H1 (cell line): ENCODE results near the gene POLR3G. TPM values are rescaled to one million over a fixed set of nuclear protein-coding genes. Genes with fewer than 3 reads are reported as not detected.
A peak's percentile ranks its signal among the peaks of the same experiment; 100 is the strongest.

Experiments used
- CTCF ChIA-PET: fragments of 300-600 bp; sonication (Branson Sonifier 250); formaldehyde crosslinking; loops from one replicate; lab custom pipeline; 2021; ENCODE audit not compliant: partially characterized antibody; lab: Charles Lee
- POLR2A ChIA-PET: fragments of 300-600 bp; sonication (Branson Sonifier 250); formaldehyde crosslinking; loops from one replicate; lab custom pipeline; 2021; ENCODE audit warnings: inconsistent platforms; ENCODE audit not compliant: partially characterized antibody; lab: Charles Lee
- DNase-seq, 2 experiments: peaks; one replicate each; pipeline versions ENCODE4 v3.0.0 to v3.0.0-alpha.2; 2010 to 2022; ENCODE audit warnings: low spot score in 2 of 2, low read depth in 1 of 2, mixed read lengths in 1 of 2
- FAIRE-seq: peaks from 2 replicates; lab custom pipeline; 2011; peaks lifted over from hg19 to GRCh38; lab: Jason Lieb, UNC
- H2AFZ ChIP-seq: 2 replicates; pipeline ENCODE4 v1.8.1; 2012; ENCODE audit warnings: low read length, inconsistent platforms
- H2AK5ac ChIP-seq: 2 replicates; pipeline ENCODE4 v1.6.1; 2013; ENCODE audit warnings: low read depth, low read length
- H2BK120ac ChIP-seq: replicated peaks from 2 replicates; pipeline ENCODE3; 2013; ENCODE audit warnings: low read depth, low read length, inconsistent platforms
- H2BK12ac ChIP-seq: 2 replicates; pipeline ENCODE4 v1.6.1; 2013; ENCODE audit warnings: low read depth, low read length
- H2BK15ac ChIP-seq: 2 replicates; pipeline ENCODE4 v1.6.1; 2013; ENCODE audit warnings: low read length
- H2BK20ac ChIP-seq: 2 replicates; pipeline ENCODE4 v1.6.1; 2013; ENCODE audit warnings: low read length
- H2BK5ac ChIP-seq: 2 replicates; pipeline ENCODE4 v1.6.1; 2013; ENCODE audit warnings: low read depth, low read length
- H3K14ac ChIP-seq: 2 replicates; pipeline ENCODE4 v1.6.1; 2013; ENCODE audit warnings: inconsistent platforms; ENCODE audit not compliant: insufficient read length
- H3K18ac ChIP-seq: 2 replicates; pipeline ENCODE4 v1.6.1; 2013; ENCODE audit warnings: low read length; ENCODE audit errors: extremely low read depth
- H3K23ac ChIP-seq: 2 replicates; pipeline ENCODE4 v1.6.1; 2013; ENCODE audit warnings: inconsistent platforms; ENCODE audit not compliant: insufficient read length
- H3K23me2 ChIP-seq: 2 replicates; pipeline ENCODE4 v1.6.1; 2013; ENCODE audit warnings: low read depth, low read length
- H3K27ac ChIP-seq: 2 replicates; pipeline ENCODE4 v1.6.1; 2011; ENCODE audit warnings: low read depth, low read length, inconsistent platforms
- H3K27me3 ChIP-seq, 4 experiments: replicated peaks in 1 of 4; 1 replicate in 1 of 4; 2 replicates in 3 of 4; pipeline versions ENCODE4 v1.6.1 to v1.8.1; 2011 to 2013; ENCODE audit warnings: low read length in 3 of 4, mild to moderate bottlenecking in 3 of 4, inconsistent platforms in 2 of 4, mixed read lengths in 2 of 4, moderate library complexity in 1 of 4; ENCODE audit not compliant: control insufficient read depth in 3 of 4, insufficient read depth in 3 of 4; ENCODE audit errors: extremely low read depth in 1 of 4
- H3K36me3 ChIP-seq, 4 experiments: 2 replicates each; pipeline versions ENCODE4 v1.6.1 to v1.8.1; 2011 to 2013; ENCODE audit warnings: mild to moderate bottlenecking in 4 of 4, low read length in 3 of 4, moderate library complexity in 2 of 4, control low read depth in 1 of 4, inconsistent platforms in 1 of 4; ENCODE audit not compliant: insufficient read depth in 4 of 4, control insufficient read depth in 2 of 4
- H3K4ac ChIP-seq: replicated peaks from 2 replicates; pipeline ENCODE3; 2013; ENCODE audit warnings: low read length, low read depth, mixed read lengths, inconsistent platforms; ENCODE audit not compliant: insufficient read length
- H3K4me1 ChIP-seq, 4 experiments: replicated peaks in 1 of 4; 1 replicate in 1 of 4; 2 replicates in 3 of 4; pipeline versions ENCODE4 v1.6.1 to v1.8.1; 2011 to 2013; ENCODE audit warnings: low read length in 3 of 4, inconsistent platforms in 2 of 4, mixed read lengths in 1 of 4; ENCODE audit not compliant: insufficient read depth in 4 of 4, control insufficient read depth in 3 of 4
- H3K4me2 ChIP-seq, 2 experiments: 2 replicates each; pipeline versions ENCODE4 v1.6.1 to v1.8.1; 2011 to 2013; ENCODE audit warnings: low read depth in 2 of 2, low read length in 2 of 2, control low read depth in 1 of 2, inconsistent platforms in 1 of 2, mild to moderate bottlenecking in 1 of 2; ENCODE audit not compliant: insufficient read depth in 1 of 2
- H3K4me3 ChIP-seq, 4 experiments: fragments of 200-600, 300-600 bp in 1 of 4; sonication (generic), shearing (Covaris generic), sonication (Bioruptor Twin) in 1 of 4; 2 replicates each; pipeline versions ENCODE4 v1.5.1 to v1.8.1; 2011 to 2016; ENCODE audit warnings: low read length in 4 of 4, low read depth in 3 of 4, control low read depth in 2 of 4, inconsistent platforms in 2 of 4, mild to moderate bottlenecking in 2 of 4, mixed read lengths in 1 of 4, moderate library complexity in 1 of 4; ENCODE audit not compliant: insufficient read depth in 2 of 4; ENCODE audit errors: extremely low read depth in 1 of 4
- H3K56ac ChIP-seq: replicated peaks from 2 replicates; pipeline ENCODE3; 2013; ENCODE audit warnings: low read depth, mild to moderate bottlenecking, mixed read lengths, low read length, inconsistent platforms; ENCODE audit not compliant: insufficient read length
- H3K79me1 ChIP-seq: 2 replicates; pipeline ENCODE4 v1.6.1; 2013; ENCODE audit warnings: low read depth, low read length, control low read depth
- H3K79me2 ChIP-seq, 2 experiments: 2 replicates each; pipeline versions ENCODE4 v1.6.1 to v1.8.1; 2012 to 2013; ENCODE audit warnings: low read length in 2 of 2, mild to moderate bottlenecking in 2 of 2, inconsistent platforms in 1 of 2; ENCODE audit not compliant: insufficient read depth in 2 of 2, control insufficient read depth in 1 of 2
- H3K9ac ChIP-seq, 4 experiments: replicated peaks in 1 of 4; 1 replicate in 1 of 4; 2 replicates in 3 of 4; pipeline versions ENCODE4 v1.6.1 to v1.8.1; 2011 to 2013; ENCODE audit warnings: low read depth in 3 of 4, low read length in 3 of 4, control low read depth in 2 of 4, mild to moderate bottlenecking in 2 of 4, moderate library complexity in 2 of 4, inconsistent platforms in 1 of 4; ENCODE audit errors: extremely low read depth in 1 of 4
- H3K9me3 ChIP-seq, 2 experiments: 2 replicates each; pipeline versions ENCODE4 v1.6.1 to v1.8.1; 2012 to 2013; ENCODE audit warnings: mild to moderate bottlenecking in 2 of 2, moderate library complexity in 2 of 2, control low read depth in 1 of 2, inconsistent platforms in 1 of 2, low read depth in 1 of 2, low read length in 1 of 2, mixed read lengths in 1 of 2; ENCODE audit not compliant: insufficient read depth in 2 of 2
- H4K20me1 ChIP-seq, 2 experiments: replicated peaks in 1 of 2; 2 replicates each; pipeline versions ENCODE3 to v1.8.1; 2011 to 2013; ENCODE audit warnings: inconsistent platforms in 2 of 2, low read length in 2 of 2, mild to moderate bottlenecking in 1 of 2; ENCODE audit not compliant: insufficient read depth in 2 of 2, control insufficient read depth in 1 of 2
- H4K5ac ChIP-seq: 2 replicates; pipeline ENCODE4 v1.6.1; 2013; ENCODE audit warnings: low read length, low read depth, mixed read lengths, inconsistent platforms; ENCODE audit not compliant: insufficient read length
- H4K8ac ChIP-seq: 2 replicates; pipeline ENCODE4 v1.8.0; 2013; ENCODE audit warnings: mild to moderate bottlenecking, moderate library complexity, low read length, inconsistent platforms; ENCODE audit not compliant: insufficient read depth; ENCODE audit errors: extremely low read depth
- H4K91ac ChIP-seq: replicated peaks from 2 replicates; pipeline ENCODE3; 2013; ENCODE audit warnings: low read length, mixed read lengths, inconsistent platforms; ENCODE audit not compliant: insufficient read length
- ASH2L ChIP-seq: fragments of 200-600, 300-600 bp; sonication (generic); IDR thresholded peaks from one replicate; pipeline ENCODE4 v1.7.1; 2017; ENCODE audit warnings: low read length
- ATF2 ChIP-seq: IDR thresholded peaks from 2 replicates; pipeline ENCODE4 v1.6.1; 2012; ENCODE audit warnings: low read length, inconsistent platforms
- BACH1 ChIP-seq: IDR thresholded peaks from 2 replicates; pipeline ENCODE4 v1.6.1; 2012; ENCODE audit warnings: low read length, improper control_type of control experiment
- CREB1 ChIP-seq: IDR thresholded peaks from 2 replicates; pipeline ENCODE4 v1.6.1; 2012; ENCODE audit warnings: inconsistent platforms
- HDAC2 ChIP-seq, 2 experiments: fragments of 300-600 bp in 1 of 2; sonication (generic) in 1 of 2; IDR thresholded peaks; 2 replicates each; pipeline ENCODE4 v1.6.1; 2011 to 2012; ENCODE audit warnings: low read depth in 2 of 2, low read length in 2 of 2, mild to moderate bottlenecking in 2 of 2, moderate library complexity in 2 of 2, borderline replicate concordance in 1 of 2, inconsistent platforms in 1 of 2
- NRF1 ChIP-seq: IDR thresholded peaks from 2 replicates; pipeline ENCODE4 v1.6.1; 2011; ENCODE audit warnings: mild to moderate bottlenecking, low read depth, low read length, improper control_type of control experiment
- PHF8 ChIP-seq: fragments of 200-600 bp; sonication (generic); conservative IDR thresholded peaks from 2 replicates; pipeline ENCODE4 v1.7.1; 2012; ENCODE audit warnings: low read depth, mild to moderate bottlenecking, inconsistent platforms, low read length, moderate library complexity
- RAD21 ChIP-seq, 2 experiments: IDR thresholded peaks in 1 of 2; conservative IDR thresholded peaks in 1 of 2; 2 replicates each; pipeline ENCODE4 v1.6.1; 2011; ENCODE audit warnings: low read depth in 2 of 2, low read length in 2 of 2, improper control_type of control experiment in 1 of 2, inconsistent platforms in 1 of 2, mild to moderate bottlenecking in 1 of 2, moderate library complexity in 1 of 2
- YY1 ChIP-seq: IDR thresholded peaks from 2 replicates; pipeline ENCODE4 v1.6.1; 2011; ENCODE audit warnings: low read depth, mild to moderate bottlenecking, low read length
- WGBS, 2 experiments: shearing (Covaris generic) in 1 of 2; methylation state at CpG; one replicate each; pipeline versions ENCODE4 v1.1.6 to v1.1.7; 2013 to 2015; ENCODE audit warnings: low lambda C conversion rate in 2 of 2, mixed read lengths in 2 of 2, inconsistent platforms in 1 of 2, low coverage in 1 of 2, missing lambda C conversion rate in 1 of 2; ENCODE audit not compliant: insufficient replicate concordance in 2 of 2, insufficient coverage in 1 of 2, insufficient read length in 1 of 2; ENCODE audit errors: extremely low coverage in 1 of 2, missing lambda C conversion rate in 1 of 2; 5-methylcytosine and 5-hydroxymethylcytosine counted together
- polyA plus RNA-seq, 7 experiments: library from polyadenylated mRNA; depleted of rRNA in 3 of 7; stranded (reverse) in 5 of 7; unstranded in 2 of 7; fragments of >200 nt in 5 of 7; fragments of 200-250 nt in 2 of 7; gene quantifications; 1 replicate in 5 of 7; 2 replicates in 1 of 7; 4 replicates in 1 of 7; pipeline versions ENCODE4 v1.2.1 to v1.2.3, GENCODE V29; 2011 to 2013; ENCODE audit warnings: missing spikeins in 2 of 7, mixed read lengths in 2 of 7
- total RNA-seq: library from RNA; stranded (reverse); fragmentation: NEBNext Ultra II Directional; extraction: Animal tissue kit (Norgen Biotek cat#: 25700); gene quantifications from 2 replicates; pipeline ENCODE4 v1.2.1, GENCODE V29; 2021

POLR3G gene
- total and polyA plus RNA-seq, 2 of the 8 experiments (the other 6 are each of a cell fraction or from before 2014, with no cell fraction given), result 119 to 179 TPM

GRCh38 chr5:90529194-90529938 is 54.7 kb downstream of the POLR3G start, which contains the start of gene LYSMD3:
TSS of gene LYSMD3 (minus strand) at chr5:90529584. CDS start at chr5:90525289, 4,295 bp downstream.
- Histone ChIP-seq H3K56ac (peak within 1 kb of the TSS; percentile 66), H3K79me1 (peaks cover 4% of the 10 kb centered on the region), H3K9me3 (no peaks in the 10 kb centered on the region), H3K4me2 (peak within 1 kb of the TSS; percentile 97 to 100), H4K5ac (peak within 1 kb of the TSS; percentile 94), H4K91ac (peak within 1 kb of the TSS; percentile 61), H2BK12ac (no peak within 1 kb of the TSS), H3K4me1 (peaks cover 0 to 8% (median 0%) of the 10 kb centered on the region in 4 experiments; a peak in 3 of 7 replicates), H2BK15ac (0 out of 2 replicates have a peak within 1 kb of the TSS, but pooled peaks have one; percentile 67), H3K36me3 (peaks cover 0 to 8% (median under 1%) of the 10 kb centered on the region in 4 experiments; a peak in 1 of 8 replicates), H3K14ac (no peak within 1 kb of the TSS), H3K4me3 (peak within 1 kb of the TSS; percentile 56 to 96 (median 90)), H2BK120ac (no peak within 1 kb of the TSS), H3K23ac (no peak within 1 kb of the TSS), H4K8ac (peak within 1 kb of the TSS; percentile 84; the same call in 1 of the 2 replicates), H2AFZ (peak within 1 kb of the TSS; percentile 100), H2BK20ac (no peak within 1 kb of the TSS), H3K27me3 (no peaks in the 10 kb centered on the region), H3K27ac (peak within 1 kb of the TSS; percentile 72), H3K18ac (peak within 1 kb of the TSS; percentile 93), H3K9ac (peak within 1 kb of the TSS; percentile 65 to 84 (median 78)), H3K23me2 (peaks cover 8% of the 10 kb centered on the region; the same call in 1 of the 2 replicates), H3K79me2 (peaks cover 0 to 30% of the 10 kb centered on the region in 2 experiments; a peak in 2 of 4 replicates), H2AK5ac (no peak within 1 kb of the TSS), H3K4ac (no peak within 1 kb of the TSS), H4K20me1 (no peaks in the 10 kb centered on the region), H2BK5ac (peak within 1 kb of the TSS; percentile 89)
- ChIA-PET POLR2A (interaction anchor here (1.0 to 1.9 kb wide), 5 partner anchors 11 to 120 kb away, joined by 3 to 9 read pairs (median 4); partner anchors contain the start of gene CETN3), CTCF (interaction anchor here (0.6 to 3.7 kb wide), 26 partner anchors 8 to 195 kb away, joined by 3 to 10 read pairs (median 4); partner anchors contain the start of gene CETN3)
- 2% methylated on average over 40 of the region's 64 CpGs; no CpG with 5 or more reads in 1 of the 2 experiments for WGBS, 2 experiments
- DNase-seq (peak; percentile 92 to 95), FAIRE-seq (no peak)
- TF ChIP-seq RAD21 (IDR thresholded peaks at IDR 0.05 in 1 of 2, conservative IDR thresholded peaks at IDR 0.05 in 1 of 2; ENCODE audit: low read depth in 2 of 2, low read length in 2 of 2) (no peak), ATF2 (no peak), HDAC2 (IDR thresholded peaks at IDR 0.05; ENCODE audit: borderline replicate concordance in 1 of 2, low read depth in 2 of 2, low read length in 2 of 2) (no peak; a peak in 1 of 4 replicates), NRF1 (peak; percentile 81), PHF8 (peak; percentile 82), BACH1 (peak; percentile 47; the same call in 1 of the 2 replicates), CREB1 (peak; percentile 91), ASH2L (peak; percentile 97), YY1 (peak; percentile 78)
